ENCODE results near the gene NEK9.

- TF ChIP-seq CTCF (IDR thresholded peaks at IDR 0.05) (no peak), EZH2 (IDR thresholded peaks at IDR 0.05) (no peak), EZH2phosphoT487 (IDR thresholded peaks at IDR 0.05) (no peak)
Measured at GRCh38 chr14:75134644-75135043, 7.8 kb upstream of the NEK9 start.

All from neural progenitor cell (in vitro differentiated cells).